Mammary epithelial cell (primary cell): ENCODE data around the gene ADAT1.

ENCODE experiments used
- CTCF ChIP-seq, 2 donors: IDR thresholded peaks in 1 of 2; conservative IDR thresholded peaks in 1 of 2; 2 replicates each; pipeline ENCODE4 v1.5.1; 2011 to 2012; ENCODE audit warnings: inconsistent platforms in 2 of 2, low read length in 2 of 2, mild to moderate bottlenecking in 2 of 2, control low read depth in 1 of 2, low read depth in 1 of 2; ENCODE audit not compliant: insufficient read depth in 1 of 2; ENCODE audit errors: extremely low read depth in 1 of 2
- EZH2 ChIP-seq: IDR thresholded peaks from 2 replicates; pipeline ENCODE4 v1.6.1; 2012; ENCODE audit warnings: low read length, inconsistent platforms, borderline replicate concordance

GRCh38 chr16:75566758-75567255 lies 56.3 kb downstream of the ADAT1 start:
- TF ChIP-seq CTCF (conservative IDR thresholded peaks at IDR 0.05 in 1 of 2, IDR thresholded peaks at IDR 0.05 in 1 of 2; ENCODE audit: extremely low read depth in 1 of 2, insufficient read depth in 1 of 2, low read depth in 1 of 2, low read length in 2 of 2), result no peak
- TF ChIP-seq EZH2, result no peak
